Keratinocyte (primary cell): ENCODE data around the gene ZSWIM7. TPM values are rescaled to one million over a fixed set of nuclear protein-coding genes. Genes with fewer than 3 reads are reported as not detected.

Source experiments
- DNase-seq: peaks from one replicate; pipeline ENCODE4 v3.0.0-alpha.2; 2011; ENCODE audit warnings: low read depth, missing footprints, low spot score
- FAIRE-seq: peaks from 2 replicates; lab custom pipeline; 2011; peaks lifted over from hg19 to GRCh38; lab: Jason Lieb, UNC
- H2AFZ ChIP-seq: 2 replicates; pipeline ENCODE4 v1.6.0; 2012; ENCODE audit warnings: low read length, control low read depth, inconsistent platforms; ENCODE audit not compliant: control insufficient read depth
- H3K27ac ChIP-seq: 2 replicates; pipeline ENCODE4 v1.5.1; 2011; ENCODE audit warnings: low read length; ENCODE audit not compliant: control insufficient read depth, insufficient read depth
- H3K27me3 ChIP-seq: 3 replicates; pipeline ENCODE4 v1.6.0; 2011; ENCODE audit warnings: low read length; ENCODE audit not compliant: control insufficient read depth, insufficient read depth; ENCODE audit errors: extremely low read depth
- H3K36me3 ChIP-seq, 2 experiments: 2 replicates in 1 of 2; 3 replicates in 1 of 2; pipeline ENCODE4 v1.5.1; 2011; ENCODE audit warnings: low read length in 2 of 2, mild to moderate bottlenecking in 1 of 2; ENCODE audit not compliant: control insufficient read depth in 2 of 2, insufficient read depth in 2 of 2; ENCODE audit errors: extremely low read depth in 1 of 2
- H3K4me1 ChIP-seq: 3 replicates; pipeline ENCODE4 v1.5.1; 2011; ENCODE audit warnings: low read length; ENCODE audit not compliant: control insufficient read depth, insufficient read depth; ENCODE audit errors: extremely low read depth
- H3K4me2 ChIP-seq: 3 replicates; pipeline ENCODE4 v1.6.0; 2011; ENCODE audit warnings: low read depth, low read length; ENCODE audit not compliant: control insufficient read depth, insufficient read depth; ENCODE audit errors: extremely low read depth
- H3K4me3 ChIP-seq, 3 experiments: fragments of 200-600 bp in 1 of 3; sonication (generic) in 1 of 3; 2 replicates in 2 of 3; 3 replicates in 1 of 3; pipeline ENCODE4 v1.5.1; 2011 to 2016; ENCODE audit warnings: low read length in 3 of 3, mild to moderate bottlenecking in 3 of 3, control low read depth in 2 of 3, inconsistent platforms in 1 of 3, low read depth in 1 of 3, mixed read lengths in 1 of 3, mixed run types in 1 of 3, moderate library complexity in 1 of 3; ENCODE audit not compliant: control insufficient read depth in 2 of 3, insufficient read depth in 2 of 3; ENCODE audit errors: extremely low read depth in 1 of 3
- H3K79me2 ChIP-seq: 2 replicates; pipeline ENCODE4 v1.6.0; 2012; ENCODE audit warnings: low read length; ENCODE audit not compliant: control insufficient read depth, insufficient read depth
- H3K9ac ChIP-seq: 3 replicates; pipeline ENCODE4 v1.6.0; 2011; ENCODE audit warnings: low read length; ENCODE audit not compliant: control insufficient read depth, insufficient read depth; ENCODE audit errors: extremely low read depth
- H3K9me1 ChIP-seq: 3 replicates; pipeline ENCODE4 v1.6.0; 2011; ENCODE audit warnings: low read length; ENCODE audit not compliant: control insufficient read depth, insufficient read depth; ENCODE audit errors: extremely low read depth
- H3K9me3 ChIP-seq: 2 replicates; pipeline ENCODE4 v1.5.1; 2012; ENCODE audit warnings: low read depth, low read length; ENCODE audit not compliant: control insufficient read depth
- H4K20me1 ChIP-seq: 3 replicates; pipeline ENCODE4 v1.6.0; 2011; ENCODE audit warnings: low read length; ENCODE audit not compliant: control insufficient read depth, insufficient read depth; ENCODE audit errors: extremely low read depth
- CTCF ChIP-seq, 3 experiments: IDR thresholded peaks in 1 of 3; conservative IDR thresholded peaks in 1 of 3; optimal IDR thresholded peaks in 1 of 3; 2 replicates in 2 of 3; 3 replicates in 1 of 3; pipeline versions ENCODE3 to v1.5.1; 2011; ENCODE audit warnings: low read length in 3 of 3, mild to moderate bottlenecking in 3 of 3, moderate library complexity in 2 of 3, control low read depth in 1 of 3, inconsistent platforms in 1 of 3; ENCODE audit not compliant: insufficient read depth in 2 of 3; ENCODE audit errors: extremely low read depth in 1 of 3
- EZH2 ChIP-seq: IDR thresholded peaks from one replicate; pipeline ENCODE4 v1.6.1; 2012; ENCODE audit warnings: inconsistent platforms, mild to moderate bottlenecking, low read length, moderate library complexity
- dilution Hi-C: fragments of 300-500 bp; cut with MboI; formaldehyde crosslinking; loops from one replicate; pipeline ENCODE4 v1.7.0; 2020; ENCODE audit warnings: low sequenced_read_pairs; ENCODE audit not compliant: extremely low pct_ligation_motif_present
- polyA plus RNA-seq, 5 experiments: library from polyadenylated mRNA; depleted of rRNA in 3 of 5; stranded (reverse) in 3 of 5; stranded (forward) in 1 of 5; unstranded in 1 of 5; fragments of >200 nt; gene quantifications; 1 replicate in 1 of 5; 2 replicates in 3 of 5; 3 replicates in 1 of 5; pipeline versions ENCODE4 v1.2.1 to v1.2.3, GENCODE V29; 2011 to 2012; ENCODE audit warnings: missing spikeins in 2 of 5, low read depth in 1 of 5, low replicate concordance in 1 of 5

The ZSWIM7 gene
- polyA plus RNA-seq, 1 donor (not counting 4 experiments of a cell fraction or from before 2014, with no cell fraction given): 47.1 TPM

GRCh38 chr17:15943971-15944758, 55.3 kb downstream of the ZSWIM7 start:
- H3K79me2 ChIP-seq: peaks cover 36% of the 10 kb centered on the region
- H3K9ac ChIP-seq: peak overlapping the region; percentile 87
- H3K4me3 ChIP-seq: peak overlapping the region; percentile 38 to 93 (median 90)
- H3K4me2 ChIP-seq: peak overlapping the region; percentile 94
- no peak overlapping the region for H3K27ac ChIP-seq
- no peaks in the 10 kb centered on the region for H3K9me3 ChIP-seq
- H3K4me1 ChIP-seq: peaks cover 35% of the 10 kb centered on the region
- H3K9me1 ChIP-seq: no peaks in the 10 kb centered on the region
- peak overlapping the region; percentile 73 for H2AFZ ChIP-seq
- H4K20me1 ChIP-seq: no peaks in the 10 kb centered on the region
- TF ChIP-seq CTCF (optimal IDR thresholded peaks at IDR 0.05 in 1 of 3, IDR thresholded peaks at IDR 0.05 in 1 of 3, conservative IDR thresholded peaks at IDR 0.05 in 1 of 3; ENCODE audit: extremely low read depth in 1 of 3, insufficient read depth in 2 of 3, low read length in 3 of 3) (no peak), EZH2 (no peak)
- DNase-seq (no peak), FAIRE-seq (no peak)
- H3K36me3 ChIP-seq: no peaks in the 10 kb centered on the region
- dilution Hi-C loops: no loop called here
- no peaks in the 10 kb centered on the region for H3K27me3 ChIP-seq

- dilution Hi-C loops: no loop called here
- FAIRE-seq (no peak), DNase-seq (no peak)
- Histone ChIP-seq H3K36me3 (no peaks in the 10 kb centered on the region), H3K4me2 (no peak overlapping the region), H3K27me3 (no peaks in the 10 kb centered on the region), H3K79me2 (peaks cover 18% of the 10 kb centered on the region), H3K4me1 (peaks cover 22% of the 10 kb centered on the region), H3K9me3 (no peaks in the 10 kb centered on the region), H4K20me1 (no peaks in the 10 kb centered on the region), H2AFZ (peak overlapping the region; percentile 36), H3K9me1 (no peaks in the 10 kb centered on the region), H3K27ac (peak overlapping the region; percentile 3), H3K9ac (no peak overlapping the region), H3K4me3 (no peak overlapping the region)
- TF ChIP-seq EZH2 (no peak), CTCF (optimal IDR thresholded peaks at IDR 0.05 in 1 of 3, IDR thresholded peaks at IDR 0.05 in 1 of 3, conservative IDR thresholded peaks at IDR 0.05 in 1 of 3; ENCODE audit: extremely low read depth in 1 of 3, insufficient read depth in 2 of 3, low read length in 3 of 3) (no peak)
Observed at GRCh38 chr17:15942207-15942833, 57.2 kb downstream of the ZSWIM7 start.
